NAMALWA (cell line): ENCODE data around the gene RHOB.
"Not testable (repeated sequence)": the region's sequence is repeated elsewhere in the genome, so short reads cannot be mapped to it uniquely, and the experiment has no call there.

Experiments
- DNase-seq: peaks from one replicate; pipeline ENCODE4 v3.0.0-alpha.2; 2015; ENCODE audit warnings: low spot score

The RHOB gene

DNA sequence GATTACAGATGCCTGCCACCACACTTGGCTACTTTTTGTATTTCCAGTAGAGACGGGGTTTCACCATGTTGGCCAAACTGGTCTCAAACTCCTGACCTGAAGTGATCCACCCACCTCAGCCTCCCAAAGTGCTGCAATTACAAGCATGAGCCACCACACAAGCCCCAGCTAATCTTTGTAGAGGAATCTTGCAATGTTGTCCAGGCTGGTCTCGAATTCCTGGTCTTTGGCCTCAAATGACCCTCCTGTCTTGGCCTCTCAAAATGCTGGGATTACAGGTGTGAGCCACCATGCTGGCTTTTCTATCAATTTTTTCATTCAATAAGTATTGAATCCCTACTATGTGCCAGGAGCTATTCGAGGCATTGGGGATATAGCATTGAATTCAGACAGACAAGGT is 46.2 kb downstream of the RHOB start:
- not testable (repeated sequence) for DNase-seq

DNA sequence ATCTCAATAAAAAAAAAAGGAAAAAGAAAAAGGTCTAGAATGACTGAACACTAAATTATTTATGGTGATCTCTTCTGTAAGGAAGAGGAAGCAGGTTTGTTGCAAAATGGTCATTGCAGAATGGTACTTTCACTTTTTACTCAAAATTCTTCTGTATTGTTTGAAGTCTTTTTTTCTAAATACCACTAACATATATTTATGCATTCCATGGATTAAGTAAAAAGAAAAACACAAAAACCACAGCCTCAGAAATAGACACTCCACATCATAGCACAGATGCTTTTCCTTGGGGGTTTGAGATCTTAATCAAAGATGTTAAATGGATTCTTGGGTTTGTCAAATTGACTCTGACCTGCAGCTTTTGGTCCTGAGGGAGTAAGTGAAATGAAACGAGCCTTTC is 47.4 kb downstream of the RHOB start:
- DNase-seq = no peak

DNA sequence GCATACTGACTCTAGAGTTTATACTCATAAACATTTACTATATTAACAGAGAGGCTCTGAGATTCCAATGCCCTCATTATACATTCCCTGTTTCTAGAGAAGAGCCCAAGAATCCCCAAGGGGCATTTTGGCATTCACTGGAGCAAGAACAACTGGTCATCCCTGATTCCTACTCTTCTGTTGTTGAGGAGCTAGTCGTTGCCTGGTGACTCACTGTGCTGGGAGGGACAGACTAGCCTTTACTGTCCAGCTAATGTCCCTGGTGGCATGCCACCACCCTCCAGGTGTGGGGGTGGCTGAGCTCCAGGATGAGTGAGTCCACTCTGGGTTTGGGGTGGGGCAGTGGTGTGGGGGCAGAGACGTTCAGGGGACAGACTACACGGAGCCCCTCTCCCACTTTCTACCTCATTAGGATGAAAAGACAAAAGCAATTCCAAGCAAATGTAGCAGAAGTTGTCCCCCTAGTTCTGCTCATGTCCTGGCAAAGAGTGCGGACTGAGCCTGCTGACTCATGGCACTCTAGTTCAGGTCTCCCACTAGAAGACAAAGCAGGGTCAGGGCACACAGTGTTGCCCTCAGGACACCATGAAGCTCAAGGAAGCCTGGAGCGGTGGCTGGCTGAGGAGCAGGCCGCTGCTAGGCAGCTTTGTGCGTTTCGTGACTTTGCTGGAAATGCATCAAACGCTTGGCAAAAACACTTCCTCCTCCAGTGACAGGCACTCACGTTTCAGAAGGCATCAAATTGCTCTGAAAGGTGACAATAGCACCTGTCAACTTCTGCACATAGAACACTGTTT is 49.4 kb downstream of the RHOB start:
- DNase-seq = no peak

DNA sequence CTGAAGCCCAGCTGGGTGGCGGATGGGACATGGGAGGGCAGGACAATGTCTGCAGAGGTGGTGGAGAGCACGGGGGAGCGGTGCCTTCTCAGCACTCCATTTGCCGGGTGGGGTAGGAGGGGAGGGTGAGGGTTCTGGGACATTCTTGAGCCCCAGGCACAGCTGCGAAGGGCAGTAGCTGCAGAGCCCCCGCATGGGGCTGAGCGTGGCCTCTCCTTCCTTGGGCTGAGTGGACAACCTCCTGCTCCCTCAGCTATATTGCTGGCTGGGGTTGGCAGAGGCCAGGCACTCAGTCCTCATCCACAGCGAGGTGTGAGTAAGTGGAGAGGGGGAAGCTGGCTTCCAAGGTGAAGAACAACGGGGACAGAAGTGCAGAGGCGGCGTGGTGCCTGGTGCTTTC is 50.1 kb downstream of the RHOB start:
- no peak for DNase-seq
